NT2/D1 (cell line): ENCODE measurements around the gene PTP4A1.

ENCODE experiments used
- YY1 ChIP-seq: IDR thresholded peaks from 2 replicates; pipeline ENCODE4 v1.6.1; 2011; ENCODE audit not compliant: insufficient read length, insufficient read depth
- ZNF274 ChIP-seq: IDR thresholded peaks from 2 replicates; pipeline ENCODE4 v1.6.1; 2011; ENCODE audit warnings: mild to moderate bottlenecking, low read depth, low read length

DNA sequence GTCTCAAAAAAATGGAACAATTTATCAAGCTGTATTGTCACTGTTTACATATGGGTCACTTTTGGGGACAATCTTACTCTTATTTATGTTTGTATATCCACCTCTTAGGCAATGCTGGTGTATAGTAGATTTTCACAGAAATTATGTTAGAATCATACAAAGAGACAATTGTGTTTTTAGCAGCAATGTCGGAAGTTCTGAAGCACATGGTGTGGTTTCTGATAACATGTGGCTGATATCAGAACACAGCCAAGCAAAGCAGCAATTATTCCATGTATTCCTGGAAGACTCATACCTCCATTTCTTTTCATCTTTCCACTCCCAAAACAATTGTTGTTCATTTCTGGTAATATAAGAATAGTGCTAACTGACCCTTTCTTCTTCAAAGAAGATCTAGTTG is 17.5 kb upstream of the PTP4A1 start:
- no peak for TF ChIP-seq YY1
- no peak for TF ChIP-seq ZNF274
